MCF 10A (cell line): ENCODE results near the gene GBP5. TPM values are rescaled to one million over a fixed set of nuclear protein-coding genes. Genes with fewer than 3 reads are reported as not detected.
"Not testable (repeated sequence)": the region's sequence is repeated elsewhere in the genome, so short reads cannot be mapped to it uniquely, and the experiment has no call there.

Experiments
- BruUV-seq: library from RNA; stranded (reverse); fragments of 400-500 nt; replicated peaks from 2 replicates; lab custom pipeline; 2021; lab: Mats Ljungman, UMichigan
- CTCF ChIA-PET: fragments of 300-600 bp; sonication (Branson Sonifier 250); formaldehyde crosslinking; extraction: SDS; loops from one replicate; lab custom pipeline; 2021; ENCODE audit warnings: antibody characterized with exemption, inconsistent platforms; lab: Yijun Ruan, JAX
- POLR2A ChIA-PET: fragments of 300-600, 350-650 bp; sonication (Branson Sonifier 250); formaldehyde crosslinking; extraction: SDS; loops from one replicate; lab custom pipeline; 2020; ENCODE audit warnings: antibody characterized with exemption, inconsistent platforms; lab: Yijun Ruan, JAX
- DNase-seq: peaks from one replicate; pipeline ENCODE4 v3.0.0-alpha.2; 2018; ENCODE audit not compliant: unreplicated experiment
- H3K27ac Mint-ChIP-seq: one replicate; pipeline ENCODE4 v1.8.0; 2022; ENCODE audit warnings: mild to moderate bottlenecking, low read depth, mixed read lengths; ENCODE audit not compliant: unreplicated experiment
- H3K27me3 Mint-ChIP-seq: one replicate; pipeline ENCODE4 v1.8.0; 2022; ENCODE audit warnings: mixed read lengths; ENCODE audit not compliant: insufficient read depth, unreplicated experiment
- H3K36me3 Mint-ChIP-seq: one replicate; pipeline ENCODE4 v1.8.0; 2022; ENCODE audit warnings: mild to moderate bottlenecking, moderate library complexity, mixed read lengths; ENCODE audit not compliant: insufficient read depth, unreplicated experiment
- H3K4me1 Mint-ChIP-seq: one replicate; pipeline ENCODE4 v1.8.0; 2022; ENCODE audit warnings: mixed read lengths; ENCODE audit not compliant: insufficient read depth, unreplicated experiment
- H3K4me3 Mint-ChIP-seq: one replicate; pipeline ENCODE4 v1.8.0; 2022; ENCODE audit warnings: mild to moderate bottlenecking, moderate library complexity, mixed read lengths; ENCODE audit not compliant: unreplicated experiment
- H3K9me3 Mint-ChIP-seq: one replicate; pipeline ENCODE4 v1.8.0; 2022; ENCODE audit warnings: mixed read lengths; ENCODE audit not compliant: unreplicated experiment
- intact Hi-C: fragments of 100-400 bp; cut with micrococcal nuclease; formaldehyde crosslinking; loops from 2 replicates; pipeline ENCODE4 v1.14.1; 2022
- total RNA-seq: library from RNA; stranded (reverse); gene quantifications from 2 replicates; pipeline ENCODE4 v1.2.3, GENCODE V29; 2022
- TF ChIP-seq, protein P1 (sequence below): fragments of 200-600 bp; IDR thresholded peaks from one replicate; pipeline ENCODE4 v1.8.0; 2022; ENCODE audit warnings: antibody characterized with exemption, mild to moderate bottlenecking; ENCODE audit not compliant: unreplicated experiment

Gene GBP5
- total RNA-seq, 1 experiment from 2014 or later: not detected

- no peaks in the 10 kb centered on the region for H3K27me3 Mint-ChIP-seq
- H3K9me3 Mint-ChIP-seq: peaks cover 11% of the 10 kb centered on the region
- H3K36me3 Mint-ChIP-seq: no peaks in the 10 kb centered on the region
- no peak overlapping the region for H3K4me3 Mint-ChIP-seq
- ChIA-PET POLR2A (interaction anchor here (0.6 kb wide), 1 partner anchor 504 kb away, joined by 3 read pairs; no protein-coding TSS in a partner anchor), CTCF (interaction anchor here (0.7 kb wide), 1 partner anchor 19 kb away, joined by 3 read pairs; no protein-coding TSS in a partner anchor)
- TF ChIP-seq, protein P1, sequence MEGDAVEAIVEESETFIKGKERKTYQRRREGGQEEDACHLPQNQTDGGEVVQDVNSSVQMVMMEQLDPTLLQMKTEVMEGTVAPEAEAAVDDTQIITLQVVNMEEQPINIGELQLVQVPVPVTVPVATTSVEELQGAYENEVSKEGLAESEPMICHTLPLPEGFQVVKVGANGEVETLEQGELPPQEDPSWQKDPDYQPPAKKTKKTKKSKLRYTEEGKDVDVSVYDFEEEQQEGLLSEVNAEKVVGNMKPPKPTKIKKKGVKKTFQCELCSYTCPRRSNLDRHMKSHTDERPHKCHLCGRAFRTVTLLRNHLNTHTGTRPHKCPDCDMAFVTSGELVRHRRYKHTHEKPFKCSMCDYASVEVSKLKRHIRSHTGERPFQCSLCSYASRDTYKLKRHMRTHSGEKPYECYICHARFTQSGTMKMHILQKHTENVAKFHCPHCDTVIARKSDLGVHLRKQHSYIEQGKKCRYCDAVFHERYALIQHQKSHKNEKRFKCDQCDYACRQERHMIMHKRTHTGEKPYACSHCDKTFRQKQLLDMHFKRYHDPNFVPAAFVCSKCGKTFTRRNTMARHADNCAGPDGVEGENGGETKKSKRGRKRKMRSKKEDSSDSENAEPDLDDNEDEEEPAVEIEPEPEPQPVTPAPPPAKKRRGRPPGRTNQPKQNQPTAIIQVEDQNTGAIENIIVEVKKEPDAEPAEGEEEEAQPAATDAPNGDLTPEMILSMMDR: no peak
- BruUV-seq: no TSS peak
- intact Hi-C loops: no loop called here
- DNase-seq: no peak
- peaks cover 8% of the 10 kb centered on the region for H3K4me1 Mint-ChIP-seq
- H3K27ac Mint-ChIP-seq: peak overlapping the region; percentile 66
Measured at GRCh38 chr1:89305493-89305892, 32.8 kb upstream of the GBP5 start.

DNA sequence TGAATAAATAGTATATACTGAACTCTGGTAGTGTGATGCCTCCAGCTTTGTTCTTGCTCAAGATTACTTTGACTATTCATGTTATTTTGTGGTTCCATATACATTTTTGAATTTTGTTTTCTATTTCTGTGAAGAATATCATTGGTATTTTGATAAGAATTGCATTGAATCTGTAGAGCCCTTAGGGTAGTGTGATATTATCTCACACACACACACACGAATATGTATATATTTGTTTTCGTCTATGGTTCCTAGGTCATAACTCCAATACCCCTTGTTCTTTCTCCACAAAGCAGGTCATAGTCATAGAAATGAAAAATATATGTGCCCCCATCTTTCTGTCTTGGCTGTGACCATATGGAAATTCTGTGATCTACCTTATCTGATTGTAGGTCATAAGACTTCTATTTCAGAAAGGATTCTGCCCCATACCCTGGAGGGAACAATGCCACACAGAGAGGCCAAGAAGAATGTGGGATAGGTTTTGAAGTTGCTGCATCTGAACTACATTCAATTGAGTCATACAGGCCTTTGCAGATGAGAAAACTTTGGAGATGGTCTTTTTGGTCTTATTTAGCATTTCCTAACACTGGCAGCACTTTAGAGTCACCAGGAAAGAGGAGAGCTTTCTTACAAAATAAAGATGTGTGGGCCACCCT is 32.0 kb upstream of the GBP5 start:
- CTCF ChIA-PET: interaction anchor here (0.5 to 0.7 kb wide), 2 partner anchors 35 to 161 kb away, joined by 3 to 4 read pairs; no protein-coding TSS in a partner anchor
- H3K4me3 Mint-ChIP-seq: no peak overlapping the region
- no peaks in the 10 kb centered on the region for H3K27me3 Mint-ChIP-seq
- no TSS peak for BruUV-seq
- no peak for DNase-seq
- no peaks in the 10 kb centered on the region for H3K36me3 Mint-ChIP-seq
- H3K27ac Mint-ChIP-seq: peak overlapping the region; percentile 22
- H3K9me3 Mint-ChIP-seq: peaks cover 11% of the 10 kb centered on the region
- intact Hi-C loops: no loop called here
- POLR2A ChIA-PET: interaction anchor here (0.6 kb wide), 1 partner anchor 503 kb away, joined by 3 read pairs; no protein-coding TSS in a partner anchor
- TF ChIP-seq, protein P1: no peak
- peaks cover under 1% of the 10 kb centered on the region for H3K4me1 Mint-ChIP-seq

GRCh38 chr1:89302697-89303332 is 30.2 kb upstream of the GBP5 start:
- no TSS peak for BruUV-seq
- Mint-ChIP-seq H3K4me1 (no peaks in the 10 kb centered on the region), H3K4me3 (no peak overlapping the region), H3K27ac (no peak overlapping the region), H3K9me3 (peaks cover 11% of the 10 kb centered on the region), H3K27me3 (no peaks in the 10 kb centered on the region), H3K36me3 (no peaks in the 10 kb centered on the region)
- TF ChIP-seq, protein P1: no peak
- CTCF ChIA-PET: interaction anchor here (0.7 to 1.1 kb wide), 3 partner anchors 27 to 212 kb away, joined by 3 to 4 read pairs (median 3); no protein-coding TSS in a partner anchor
- DNase-seq: no peak
- POLR2A ChIA-PET: no interaction called here
- intact Hi-C loops: no loop called here

DNA sequence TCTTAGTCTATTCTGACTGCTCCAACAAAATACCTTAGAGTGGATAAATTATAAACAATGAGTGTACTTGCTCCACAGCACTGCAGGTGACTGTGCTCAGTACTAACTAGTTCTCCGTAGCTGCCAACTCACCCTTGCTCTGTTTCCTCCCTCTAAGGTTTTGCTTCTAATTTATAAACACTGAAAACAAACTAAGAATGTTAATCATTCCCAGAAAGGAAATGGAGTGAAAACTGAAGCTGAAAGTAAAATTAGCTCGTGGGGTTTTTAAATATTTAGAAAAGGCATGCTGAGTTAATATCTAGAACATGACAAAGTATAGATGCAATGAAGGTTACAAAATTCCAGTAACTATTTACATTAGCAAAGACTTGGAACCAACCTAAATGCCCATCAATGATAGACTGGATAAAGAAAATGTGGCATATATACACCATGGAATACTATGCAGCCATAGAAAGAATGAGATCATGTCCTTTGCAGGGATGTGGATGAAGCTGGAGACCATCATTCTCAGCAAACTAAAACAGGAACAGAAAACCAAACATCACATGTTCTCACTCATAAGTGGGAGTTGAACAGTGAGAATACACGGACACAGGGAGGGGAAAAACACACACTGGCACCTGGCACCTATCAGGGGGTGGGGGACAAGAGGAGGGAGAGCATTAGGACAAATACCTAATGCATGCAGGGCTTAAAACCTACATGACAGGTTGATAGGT is 27.2 kb upstream of the GBP5 start:
- H3K36me3 Mint-ChIP-seq, BruUV-seq, CTCF ChIA-PET, POLR2A ChIA-PET, H3K4me3 Mint-ChIP-seq, H3K27ac Mint-ChIP-seq, intact Hi-C loops, H3K4me1 Mint-ChIP-seq, DNase-seq, H3K27me3 Mint-ChIP-seq: not testable (repeated sequence)
- H3K9me3 Mint-ChIP-seq: peaks cover 11% of the 10 kb centered on the region
